Effector memory CD4-positive, alpha-beta T cell (primary cell): ENCODE data around the gene PADI1.

Experiments used
- DNase-seq, 3 donors: peaks; one replicate each; pipeline ENCODE4 v3.0.0-alpha.2; 2020
- H3K27ac ChIP-seq: 2 replicates; pipeline ENCODE4 v1.7.0; 2013; ENCODE audit warnings: mild to moderate bottlenecking, low read length, moderate library complexity; ENCODE audit not compliant: insufficient read depth, poor library complexity, severe bottlenecking
- H3K27me3 ChIP-seq: replicated peaks from 2 replicates; pipeline ENCODE4 v1.7.0; 2013; ENCODE audit warnings: mild to moderate bottlenecking, low read length; ENCODE audit not compliant: insufficient read depth, control insufficient read depth, poor library complexity, severe bottlenecking
- H3K36me3 ChIP-seq: 2 replicates; pipeline ENCODE4 v1.7.0; 2013; ENCODE audit warnings: mild to moderate bottlenecking, low read length, moderate library complexity; ENCODE audit not compliant: control insufficient read depth, insufficient read depth
- H3K4me1 ChIP-seq: 2 replicates; pipeline ENCODE4 v1.7.0; 2013; ENCODE audit warnings: low read length, mild to moderate bottlenecking; ENCODE audit not compliant: control insufficient read depth, insufficient read depth, poor library complexity, severe bottlenecking
- H3K4me3 ChIP-seq: 2 replicates; pipeline ENCODE4 v1.7.0; 2013; ENCODE audit warnings: low read length, low read depth, mild to moderate bottlenecking; ENCODE audit not compliant: insufficient read depth, poor library complexity, severe bottlenecking
- H3K9me3 ChIP-seq: 2 replicates; pipeline ENCODE4 v1.7.0; 2013; ENCODE audit warnings: mild to moderate bottlenecking, low read length, moderate library complexity; ENCODE audit not compliant: control insufficient read depth

PADI1 gene

DNA sequence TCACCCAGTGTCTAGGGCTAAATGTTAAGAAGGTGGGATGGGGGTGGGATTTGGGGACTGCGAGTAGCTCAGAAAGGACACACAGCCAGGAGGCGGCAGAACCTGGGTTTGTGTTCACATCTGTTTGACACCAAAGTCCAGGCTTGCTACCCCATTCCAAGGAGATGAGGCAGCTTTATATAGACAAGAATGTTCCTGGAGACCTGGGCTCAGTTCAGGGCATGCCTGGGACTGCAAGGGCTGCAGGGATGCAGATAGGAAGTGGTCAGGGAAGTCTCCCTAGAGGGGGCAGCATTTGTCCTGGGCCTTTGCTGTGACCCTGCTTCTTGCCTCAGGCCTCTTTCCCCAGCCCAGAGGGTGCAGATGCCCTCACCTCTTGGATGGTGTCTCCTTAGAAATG lies 60.2 kb downstream of the PADI1 start:
- no peak for DNase-seq
- H3K36me3 ChIP-seq, result no peaks in the 10 kb centered on the region
- H3K9me3 ChIP-seq, result no peaks in the 10 kb centered on the region
- H3K27ac ChIP-seq, result no peak overlapping the region
- no peak overlapping the region for H3K4me3 ChIP-seq
- no peaks in the 10 kb centered on the region for H3K27me3 ChIP-seq
- H3K4me1 ChIP-seq, result no peaks in the 10 kb centered on the region

DNA sequence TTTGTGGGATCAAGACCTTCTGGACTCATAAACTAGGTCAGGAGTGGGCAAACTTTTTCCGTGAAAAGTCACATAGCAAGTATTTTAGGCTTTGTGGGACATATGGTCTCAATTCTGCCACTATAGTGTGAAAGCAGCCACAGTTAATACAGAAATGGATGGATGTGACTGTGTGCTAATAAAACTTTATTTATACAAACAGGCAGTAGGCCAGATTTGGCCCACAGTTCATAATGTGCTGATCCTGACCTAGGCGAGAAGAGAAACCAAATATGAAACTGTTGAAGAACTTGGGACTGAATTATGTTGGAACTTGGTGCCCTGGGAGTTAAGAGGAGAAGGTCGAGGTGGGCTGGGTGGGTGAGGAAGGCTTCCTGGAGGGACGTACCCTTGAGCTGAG lies 61.0 kb downstream of the PADI1 start:
- no peak overlapping the region for H3K4me3 ChIP-seq
- H3K27ac ChIP-seq, result no peak overlapping the region
- no peaks in the 10 kb centered on the region for H3K4me1 ChIP-seq
- no peaks in the 10 kb centered on the region for H3K27me3 ChIP-seq
- no peaks in the 10 kb centered on the region for H3K36me3 ChIP-seq
- DNase-seq, result no peak
- H3K9me3 ChIP-seq, result no peaks in the 10 kb centered on the region

DNA sequence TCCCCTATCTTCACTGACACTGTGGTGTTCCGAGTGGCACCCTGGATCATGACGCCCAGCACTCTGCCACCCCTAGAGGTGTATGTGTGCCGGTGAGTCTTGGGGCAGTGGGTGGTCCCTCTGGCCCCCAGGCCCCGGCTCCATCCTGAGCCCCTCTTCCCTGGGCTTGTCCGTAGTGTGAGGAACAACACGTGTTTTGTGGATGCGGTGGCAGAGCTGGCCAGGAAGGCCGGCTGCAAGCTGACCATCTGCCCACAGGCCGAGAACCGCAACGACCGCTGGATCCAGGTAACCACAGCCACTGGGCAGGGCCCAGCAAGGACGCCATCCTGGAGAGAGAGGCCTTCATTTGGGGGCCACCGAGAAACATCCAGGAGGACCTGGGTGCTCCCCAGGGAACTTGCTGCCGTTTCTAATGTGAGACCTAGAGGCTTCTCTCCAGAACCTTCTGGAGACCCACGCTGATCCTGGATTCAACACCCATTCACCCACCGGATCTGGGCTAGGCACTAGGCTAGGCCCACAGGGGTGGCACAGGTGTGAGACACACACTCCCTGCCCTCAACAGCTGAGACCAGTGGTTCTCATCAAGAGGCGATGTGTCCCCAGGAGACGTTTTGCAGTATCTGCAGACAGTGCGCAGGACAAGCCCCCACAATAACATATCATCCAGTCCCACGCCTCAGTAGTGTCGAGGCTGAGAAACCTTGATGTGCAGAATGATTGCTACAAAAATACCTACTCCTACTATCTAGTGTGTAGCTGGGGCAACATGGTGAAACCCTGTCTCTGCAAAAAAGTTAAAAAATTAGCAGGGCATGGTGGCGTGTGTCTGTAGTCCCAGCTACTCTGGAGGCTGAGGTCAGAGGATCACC lies 66.2 kb downstream of the PADI1 start:
- Histone ChIP-seq H3K4me1 (no peaks in the 10 kb centered on the region), H3K27ac (no peak overlapping the region), H3K36me3 (no peaks in the 10 kb centered on the region), H3K4me3 (no peak overlapping the region), H3K9me3 (no peaks in the 10 kb centered on the region), H3K27me3 (no peaks in the 10 kb centered on the region)
- DNase-seq, result no peak

DNA sequence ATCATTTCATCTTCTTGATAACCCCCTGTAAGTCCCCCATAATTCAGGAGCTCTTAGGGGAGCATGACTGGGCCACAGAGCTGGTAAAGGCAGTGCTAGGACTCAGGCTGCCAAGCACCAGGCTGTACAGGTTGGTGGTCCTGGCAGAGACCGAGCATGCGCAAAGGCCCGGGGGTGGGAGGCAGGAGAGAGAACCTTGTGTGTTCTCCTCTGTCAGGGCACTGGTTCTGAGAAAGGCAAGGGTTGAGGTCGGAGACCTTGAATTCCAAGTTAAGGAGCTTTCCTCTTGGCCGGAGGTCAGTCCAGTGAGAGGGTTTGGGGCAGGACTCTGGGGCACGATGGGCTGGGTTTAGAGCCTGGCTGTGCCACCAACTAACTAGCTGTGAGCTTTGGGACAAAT lies 67.1 kb downstream of the PADI1 start:
- Histone ChIP-seq H3K36me3 (no peaks in the 10 kb centered on the region), H3K27ac (no peak overlapping the region), H3K4me3 (no peak overlapping the region), H3K27me3 (no peaks in the 10 kb centered on the region), H3K4me1 (no peaks in the 10 kb centered on the region), H3K9me3 (no peaks in the 10 kb centered on the region)
- no peak for DNase-seq

DNA sequence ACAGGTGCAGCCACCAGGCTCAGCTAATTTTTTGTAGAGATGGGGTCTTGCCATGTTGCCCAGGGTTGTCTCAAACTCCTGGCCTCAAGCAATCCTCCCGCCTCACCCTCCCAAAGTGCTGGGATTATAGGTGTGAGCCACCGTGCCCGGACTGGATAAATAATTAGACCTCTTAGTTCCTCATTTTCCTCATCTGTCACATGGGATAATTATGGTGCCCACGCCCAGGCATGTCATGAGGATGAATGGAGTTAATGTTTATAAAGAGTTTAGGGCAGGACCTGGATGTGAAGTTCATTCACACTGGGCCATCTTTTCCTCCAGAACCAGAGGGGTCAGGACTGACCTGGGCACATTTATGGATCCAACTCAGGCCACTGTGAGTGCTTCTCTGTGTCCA lies 67.7 kb downstream of the PADI1 start:
- H3K36me3 ChIP-seq, result no peaks in the 10 kb centered on the region
- no peaks in the 10 kb centered on the region for H3K9me3 ChIP-seq
- H3K27ac ChIP-seq, result no peak overlapping the region
- no peaks in the 10 kb centered on the region for H3K4me1 ChIP-seq
- no peak overlapping the region for H3K4me3 ChIP-seq
- DNase-seq, result no peak
- no peaks in the 10 kb centered on the region for H3K27me3 ChIP-seq

DNA sequence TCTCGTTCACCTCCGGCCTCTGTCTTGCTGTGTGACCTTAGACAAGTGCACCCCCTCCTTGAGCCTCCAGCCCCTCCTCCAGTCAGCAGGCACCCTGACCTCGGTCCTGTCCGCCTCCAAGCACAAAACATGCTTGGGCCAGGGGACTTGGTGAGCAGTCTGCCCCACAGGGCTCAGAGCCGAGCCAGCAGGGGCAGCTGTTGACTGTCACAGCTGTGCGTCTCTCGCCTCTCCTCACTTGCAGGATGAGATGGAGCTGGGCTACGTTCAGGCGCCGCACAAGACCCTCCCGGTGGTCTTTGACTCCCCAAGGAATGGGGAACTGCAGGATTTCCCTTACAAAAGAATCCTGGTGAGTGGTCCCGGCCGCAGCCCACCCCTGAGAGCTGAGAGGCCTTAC lies 68.2 kb downstream of the PADI1 start:
- Histone ChIP-seq H3K27me3 (no peaks in the 10 kb centered on the region), H3K36me3 (no peaks in the 10 kb centered on the region)
- no peak for DNase-seq

DNA sequence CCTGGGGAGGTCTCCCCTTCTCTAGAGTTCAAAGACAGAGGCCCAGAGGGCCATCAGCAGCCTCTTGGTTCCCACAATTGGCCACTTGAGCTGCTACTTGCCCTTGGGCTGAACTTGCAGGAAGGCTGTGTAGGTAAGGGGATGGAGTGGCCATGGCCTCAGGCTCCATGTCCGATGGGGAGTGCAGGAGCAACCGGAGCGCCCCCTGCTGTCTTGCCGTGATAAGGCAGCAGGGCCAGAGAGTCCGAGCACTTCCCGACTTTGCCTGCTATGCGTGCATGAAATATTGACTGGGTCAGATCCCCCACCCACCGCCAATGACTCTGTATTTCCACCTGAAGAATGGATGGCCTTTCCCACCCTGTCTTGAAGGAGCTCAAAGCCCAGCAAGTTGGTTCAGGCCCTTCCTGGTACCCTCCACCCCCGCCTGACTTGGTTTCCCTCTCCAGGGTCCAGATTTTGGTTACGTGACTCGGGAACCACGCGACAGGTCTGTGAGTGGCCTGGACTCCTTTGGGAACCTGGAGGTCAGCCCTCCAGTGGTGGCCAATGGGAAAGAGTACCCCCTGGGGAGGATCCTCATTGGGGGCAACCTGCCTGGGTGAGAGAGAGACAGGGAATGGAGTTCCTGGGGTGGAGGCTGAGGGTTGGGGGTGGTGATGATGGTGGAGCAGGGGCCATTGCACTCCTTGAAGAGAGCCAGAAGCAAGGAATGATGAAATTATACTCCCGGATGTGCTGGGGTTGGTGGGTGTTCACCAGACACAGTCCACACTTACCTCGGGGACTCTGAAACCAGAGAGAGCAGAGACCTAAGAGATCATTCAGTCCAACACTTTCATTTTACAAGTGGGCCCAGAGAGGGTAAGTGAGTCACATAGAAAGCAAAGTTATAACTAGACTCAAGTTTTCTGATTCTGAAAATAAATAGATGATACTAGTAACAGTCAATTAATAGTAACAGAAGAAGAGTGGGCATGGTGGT lies 69.5 kb downstream of the PADI1 start:
- no peaks in the 10 kb centered on the region for H3K27me3 ChIP-seq

More for the DNA sequence above, 68.2 kb downstream of the PADI1 start:
- H3K4me3 ChIP-seq, result no peak overlapping the region
- H3K4me1 ChIP-seq, result no peaks in the 10 kb centered on the region
- H3K9me3 ChIP-seq, result no peaks in the 10 kb centered on the region
- no peak overlapping the region for H3K27ac ChIP-seq

DNA sequence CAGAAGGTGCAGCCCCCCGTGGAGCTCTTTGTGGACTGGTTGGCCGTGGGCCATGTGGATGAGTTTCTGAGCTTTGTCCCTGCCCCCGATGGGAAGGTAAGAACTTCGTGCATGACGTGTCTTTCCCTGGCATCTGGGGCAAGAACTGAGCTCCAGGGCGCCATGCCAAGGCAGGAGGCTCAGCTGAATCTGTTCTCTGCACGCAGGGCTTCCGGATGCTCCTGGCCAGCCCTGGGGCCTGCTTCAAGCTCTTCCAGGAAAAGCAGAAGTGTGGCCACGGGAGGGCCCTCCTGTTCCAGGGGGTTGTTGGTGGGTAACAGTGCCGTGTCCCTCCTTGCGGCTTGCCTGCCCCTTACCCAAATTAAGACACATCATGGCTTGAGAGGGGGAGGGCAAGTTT lies 71.6 kb downstream of the PADI1 start:
- Histone ChIP-seq H3K27ac (no peak overlapping the region), H3K9me3 (no peaks in the 10 kb centered on the region), H3K4me1 (no peaks in the 10 kb centered on the region), H3K27me3 (no peaks in the 10 kb centered on the region), H3K4me3 (no peak overlapping the region), H3K36me3 (no peaks in the 10 kb centered on the region)
- DNase-seq, result no peak

More for the DNA sequence above, 69.5 kb downstream of the PADI1 start:
- Histone ChIP-seq H3K4me1 (no peaks in the 10 kb centered on the region), H3K36me3 (no peaks in the 10 kb centered on the region), H3K4me3 (no peak overlapping the region), H3K9me3 (no peaks in the 10 kb centered on the region), H3K27ac (no peak overlapping the region)
- DNase-seq, result no peak

DNA sequence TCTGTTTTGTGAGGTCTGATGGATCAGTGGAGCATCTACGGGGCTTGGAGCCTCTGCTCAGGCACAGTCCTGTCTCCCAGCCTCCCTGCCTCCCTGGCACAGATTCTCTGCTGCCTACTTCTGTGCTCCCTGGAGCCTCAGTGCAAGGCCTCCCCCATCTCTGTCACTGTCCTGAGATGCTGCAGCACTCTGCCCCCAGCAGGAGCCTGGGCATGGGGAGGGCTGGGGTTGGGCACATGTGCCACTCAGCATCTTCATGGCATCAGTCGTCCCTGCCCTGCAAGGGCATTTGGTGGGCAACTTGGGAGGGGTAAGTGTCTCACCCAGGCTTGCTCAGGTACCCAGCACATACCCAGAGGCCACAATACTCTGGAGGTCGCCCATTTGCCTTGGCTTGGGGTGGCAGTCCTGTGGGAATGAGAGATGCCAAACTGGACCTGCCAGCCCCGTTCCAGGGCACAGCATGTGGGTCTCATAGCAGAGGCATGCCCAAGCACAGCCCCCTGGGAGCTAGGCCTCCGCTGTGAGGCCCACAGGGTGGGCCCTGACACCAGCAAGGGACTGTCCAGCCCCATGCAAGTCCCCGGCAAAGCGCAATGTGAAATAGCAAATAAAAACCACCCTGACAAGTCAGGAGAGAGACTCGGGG lies 72.7 kb downstream of the PADI1 start:
- H3K36me3 ChIP-seq, result no peaks in the 10 kb centered on the region
- no peak overlapping the region for H3K4me3 ChIP-seq
- no peak for DNase-seq
- no peak overlapping the region for H3K27ac ChIP-seq
- no peaks in the 10 kb centered on the region for H3K27me3 ChIP-seq
- no peaks in the 10 kb centered on the region for H3K4me1 ChIP-seq
- H3K9me3 ChIP-seq, result no peaks in the 10 kb centered on the region
